Measurements from ENCODE around the gene RYR2.

The RYR2 gene

DNA sequence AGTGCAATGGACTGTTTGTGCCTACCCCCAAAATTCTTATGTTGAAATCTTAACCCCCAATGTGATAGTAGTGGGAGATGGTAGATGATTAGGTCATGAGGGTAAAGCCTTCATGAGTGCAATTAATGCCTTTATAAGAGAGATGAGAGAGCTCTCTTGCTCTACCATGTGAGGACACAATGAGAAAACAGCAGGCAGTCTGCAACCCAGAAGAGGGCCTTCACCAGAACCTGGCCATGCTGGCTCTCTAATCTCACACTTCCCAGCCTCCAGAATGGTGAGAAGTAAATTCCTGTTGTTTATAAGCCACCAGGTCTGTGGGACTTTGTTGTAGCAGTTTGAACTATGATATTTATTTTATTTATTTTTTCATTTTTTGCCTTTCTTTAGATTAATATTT is 21.0 kb downstream of the RYR2 start:
- ATAC-seq = no peak
- TF ChIP-seq ZNF565 (CRISPR knock-in tag; conservative IDR thresholded peaks at IDR 0.05; ENCODE audit: low read depth) = no peak
- TF ChIP-seq PPARA (CRISPR knock-in tag; IDR thresholded peaks at IDR 0.05; ENCODE audit: borderline replicate concordance) = no peak
- TF ChIP-seq ZNF70 (CRISPR knock-in tag; IDR thresholded peaks at IDR 0.05) = no peak
- no peak for TF ChIP-seq ZC3H10 (CRISPR knock-in tag; IDR thresholded peaks at IDR 0.05)
- no peak for TF ChIP-seq OSR1 (CRISPR knock-in tag; IDR thresholded peaks at IDR 0.05)
- TF ChIP-seq, protein P1, sequence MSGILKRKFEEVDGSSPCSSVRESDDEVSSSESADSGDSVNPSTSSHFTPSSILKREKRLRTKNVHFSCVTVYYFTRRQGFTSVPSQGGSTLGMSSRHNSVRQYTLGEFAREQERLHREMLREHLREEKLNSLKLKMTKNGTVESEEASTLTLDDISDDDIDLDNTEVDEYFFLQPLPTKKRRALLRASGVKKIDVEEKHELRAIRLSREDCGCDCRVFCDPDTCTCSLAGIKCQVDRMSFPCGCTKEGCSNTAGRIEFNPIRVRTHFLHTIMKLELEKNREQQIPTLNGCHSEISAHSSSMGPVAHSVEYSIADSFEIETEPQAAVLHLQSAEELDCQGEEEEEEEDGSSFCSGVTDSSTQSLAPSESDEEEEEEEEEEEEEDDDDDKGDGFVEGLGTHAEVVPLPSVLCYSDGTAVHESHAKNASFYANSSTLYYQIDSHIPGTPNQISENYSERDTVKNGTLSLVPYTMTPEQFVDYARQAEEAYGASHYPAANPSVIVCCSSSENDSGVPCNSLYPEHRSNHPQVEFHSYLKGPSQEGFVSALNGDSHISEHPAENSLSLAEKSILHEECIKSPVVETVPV (CRISPR knock-in tag; IDR thresholded peaks at IDR 0.05) = no peak
- no peak for TF ChIP-seq ARNTL (CRISPR knock-in tag; IDR thresholded peaks at IDR 0.05; ENCODE audit: borderline replicate concordance, low read depth)
- no peak for TF ChIP-seq BACH2 (CRISPR knock-in tag; IDR thresholded peaks at IDR 0.05; ENCODE audit: borderline replicate concordance)

DNA sequence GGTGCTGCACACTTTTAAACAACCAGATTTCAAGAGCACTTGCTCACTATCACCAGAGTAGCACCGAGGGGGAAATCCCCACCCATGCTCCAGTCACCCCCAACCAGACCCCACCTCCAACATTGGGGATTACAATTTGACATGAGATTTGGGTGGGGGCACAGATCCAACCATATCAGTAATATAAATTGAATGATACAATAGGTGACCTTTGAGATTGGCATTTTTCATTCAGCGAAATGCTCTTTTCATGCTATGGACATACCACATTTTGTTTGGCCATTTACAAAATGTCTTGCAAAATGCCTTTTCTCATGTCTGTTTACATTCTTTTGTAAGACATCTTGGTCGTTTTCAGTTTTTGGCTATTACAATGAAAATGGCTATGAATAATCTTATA is 23.9 kb downstream of the RYR2 start:
- ATAC-seq = no peak
- no peak for TF ChIP-seq ZNF70 (CRISPR knock-in tag; IDR thresholded peaks at IDR 0.05)
- TF ChIP-seq ZC3H10 (CRISPR knock-in tag; IDR thresholded peaks at IDR 0.05) = no peak
- TF ChIP-seq, protein P2, sequence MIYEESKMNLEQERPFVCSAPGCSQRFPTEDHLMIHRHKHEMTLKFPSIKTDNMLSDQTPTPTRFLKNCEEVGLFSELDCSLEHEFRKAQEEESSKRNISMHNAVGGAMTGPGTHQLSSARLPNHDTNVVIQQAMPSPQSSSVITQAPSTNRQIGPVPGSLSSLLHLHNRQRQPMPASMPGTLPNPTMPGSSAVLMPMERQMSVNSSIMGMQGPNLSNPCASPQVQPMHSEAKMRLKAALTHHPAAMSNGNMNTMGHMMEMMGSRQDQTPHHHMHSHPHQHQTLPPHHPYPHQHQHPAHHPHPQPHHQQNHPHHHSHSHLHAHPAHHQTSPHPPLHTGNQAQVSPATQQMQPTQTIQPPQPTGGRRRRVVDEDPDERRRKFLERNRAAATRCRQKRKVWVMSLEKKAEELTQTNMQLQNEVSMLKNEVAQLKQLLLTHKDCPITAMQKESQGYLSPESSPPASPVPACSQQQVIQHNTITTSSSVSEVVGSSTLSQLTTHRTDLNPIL (CRISPR knock-in tag; IDR thresholded peaks at IDR 0.05; ENCODE audit: low read depth) = no peak
- no peak for TF ChIP-seq ISL1 (CRISPR knock-in tag; IDR thresholded peaks at IDR 0.05)

DNA sequence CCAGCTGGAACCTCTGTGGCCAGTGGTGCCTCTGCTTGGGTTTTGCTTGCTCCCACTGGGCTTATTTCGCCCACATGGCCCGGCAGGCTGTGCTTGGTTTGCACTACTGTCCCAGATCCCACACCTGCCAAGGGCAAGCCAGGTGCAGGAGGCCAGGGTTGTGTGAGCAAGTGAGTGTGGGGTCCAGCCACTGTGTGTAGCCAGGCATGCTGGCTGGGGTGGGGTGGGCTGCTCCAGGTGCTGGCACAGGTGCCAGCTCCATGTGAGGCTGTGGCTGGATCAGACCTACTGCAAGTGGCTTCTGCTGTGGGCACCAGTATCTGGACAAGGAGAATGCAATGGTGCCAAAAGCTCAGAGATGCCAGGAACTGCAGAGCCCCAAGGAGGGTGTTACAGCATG is 28.5 kb downstream of the RYR2 start:
- no peak for TF ChIP-seq TOX (CRISPR knock-in tag; IDR thresholded peaks at IDR 0.05; ENCODE audit: borderline replicate concordance)
- no peak for TF ChIP-seq SNAI2 (CRISPR knock-in tag; IDR thresholded peaks at IDR 0.05)
- no peak for TF ChIP-seq ISL1 (CRISPR knock-in tag; IDR thresholded peaks at IDR 0.05)
- TF ChIP-seq, protein P2 (CRISPR knock-in tag; IDR thresholded peaks at IDR 0.05; ENCODE audit: low read depth) = no peak
- TF ChIP-seq, protein P3, sequence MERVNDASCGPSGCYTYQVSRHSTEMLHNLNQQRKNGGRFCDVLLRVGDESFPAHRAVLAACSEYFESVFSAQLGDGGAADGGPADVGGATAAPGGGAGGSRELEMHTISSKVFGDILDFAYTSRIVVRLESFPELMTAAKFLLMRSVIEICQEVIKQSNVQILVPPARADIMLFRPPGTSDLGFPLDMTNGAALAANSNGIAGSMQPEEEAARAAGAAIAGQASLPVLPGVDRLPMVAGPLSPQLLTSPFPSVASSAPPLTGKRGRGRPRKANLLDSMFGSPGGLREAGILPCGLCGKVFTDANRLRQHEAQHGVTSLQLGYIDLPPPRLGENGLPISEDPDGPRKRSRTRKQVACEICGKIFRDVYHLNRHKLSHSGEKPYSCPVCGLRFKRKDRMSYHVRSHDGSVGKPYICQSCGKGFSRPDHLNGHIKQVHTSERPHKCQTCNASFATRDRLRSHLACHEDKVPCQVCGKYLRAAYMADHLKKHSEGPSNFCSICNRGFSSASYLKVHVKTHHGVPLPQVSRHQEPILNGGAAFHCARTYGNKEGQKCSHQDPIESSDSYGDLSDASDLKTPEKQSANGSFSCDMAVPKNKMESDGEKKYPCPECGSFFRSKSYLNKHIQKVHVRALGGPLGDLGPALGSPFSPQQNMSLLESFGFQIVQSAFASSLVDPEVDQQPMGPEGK (CRISPR knock-in tag; IDR thresholded peaks at IDR 0.05; ENCODE audit: borderline replicate concordance) = no peak
- TF ChIP-seq, protein P4, sequence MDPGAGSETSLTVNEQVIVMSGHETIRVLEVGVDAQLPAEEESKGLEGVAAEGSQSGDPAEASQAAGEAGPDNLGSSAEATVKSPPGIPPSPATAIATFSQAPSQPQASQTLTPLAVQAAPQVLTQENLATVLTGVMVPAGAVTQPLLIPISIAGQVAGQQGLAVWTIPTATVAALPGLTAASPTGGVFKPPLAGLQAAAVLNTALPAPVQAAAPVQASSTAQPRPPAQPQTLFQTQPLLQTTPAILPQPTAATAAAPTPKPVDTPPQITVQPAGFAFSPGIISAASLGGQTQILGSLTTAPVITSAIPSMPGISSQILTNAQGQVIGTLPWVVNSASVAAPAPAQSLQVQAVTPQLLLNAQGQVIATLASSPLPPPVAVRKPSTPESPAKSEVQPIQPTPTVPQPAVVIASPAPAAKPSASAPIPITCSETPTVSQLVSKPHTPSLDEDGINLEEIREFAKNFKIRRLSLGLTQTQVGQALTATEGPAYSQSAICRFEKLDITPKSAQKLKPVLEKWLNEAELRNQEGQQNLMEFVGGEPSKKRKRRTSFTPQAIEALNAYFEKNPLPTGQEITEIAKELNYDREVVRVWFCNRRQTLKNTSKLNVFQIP (CRISPR knock-in tag; IDR thresholded peaks at IDR 0.05; ENCODE audit: borderline replicate concordance, low read depth) = no peak
- TF ChIP-seq GLIS3 (CRISPR knock-in tag; IDR thresholded peaks at IDR 0.05) = no peak
- no peak for TF ChIP-seq ZFP3 (CRISPR knock-in tag; IDR thresholded peaks at IDR 0.05)
- TF ChIP-seq, protein P5, sequence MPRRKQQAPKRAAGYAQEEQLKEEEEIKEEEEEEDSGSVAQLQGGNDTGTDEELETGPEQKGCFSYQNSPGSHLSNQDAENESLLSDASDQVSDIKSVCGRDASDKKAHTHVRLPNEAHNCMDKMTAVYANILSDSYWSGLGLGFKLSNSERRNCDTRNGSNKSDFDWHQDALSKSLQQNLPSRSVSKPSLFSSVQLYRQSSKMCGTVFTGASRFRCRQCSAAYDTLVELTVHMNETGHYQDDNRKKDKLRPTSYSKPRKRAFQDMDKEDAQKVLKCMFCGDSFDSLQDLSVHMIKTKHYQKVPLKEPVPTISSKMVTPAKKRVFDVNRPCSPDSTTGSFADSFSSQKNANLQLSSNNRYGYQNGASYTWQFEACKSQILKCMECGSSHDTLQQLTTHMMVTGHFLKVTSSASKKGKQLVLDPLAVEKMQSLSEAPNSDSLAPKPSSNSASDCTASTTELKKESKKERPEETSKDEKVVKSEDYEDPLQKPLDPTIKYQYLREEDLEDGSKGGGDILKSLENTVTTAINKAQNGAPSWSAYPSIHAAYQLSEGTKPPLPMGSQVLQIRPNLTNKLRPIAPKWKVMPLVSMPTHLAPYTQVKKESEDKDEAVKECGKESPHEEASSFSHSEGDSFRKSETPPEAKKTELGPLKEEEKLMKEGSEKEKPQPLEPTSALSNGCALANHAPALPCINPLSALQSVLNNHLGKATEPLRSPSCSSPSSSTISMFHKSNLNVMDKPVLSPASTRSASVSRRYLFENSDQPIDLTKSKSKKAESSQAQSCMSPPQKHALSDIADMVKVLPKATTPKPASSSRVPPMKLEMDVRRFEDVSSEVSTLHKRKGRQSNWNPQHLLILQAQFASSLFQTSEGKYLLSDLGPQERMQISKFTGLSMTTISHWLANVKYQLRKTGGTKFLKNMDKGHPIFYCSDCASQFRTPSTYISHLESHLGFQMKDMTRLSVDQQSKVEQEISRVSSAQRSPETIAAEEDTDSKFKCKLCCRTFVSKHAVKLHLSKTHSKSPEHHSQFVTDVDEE (CRISPR knock-in tag; IDR thresholded peaks at IDR 0.05) = no peak
- no peak for TF ChIP-seq ZNF8 (CRISPR knock-in tag; IDR thresholded peaks at IDR 0.05)
- no peak for TF ChIP-seq TCF4 (CRISPR knock-in tag; IDR thresholded peaks at IDR 0.05; ENCODE audit: borderline replicate concordance)
- no peak for TF ChIP-seq RARB (CRISPR knock-in tag; IDR thresholded peaks at IDR 0.05)
- no peak for TF ChIP-seq BACH2 (CRISPR knock-in tag; IDR thresholded peaks at IDR 0.05; ENCODE audit: borderline replicate concordance)
- TF ChIP-seq, protein P1 (CRISPR knock-in tag; IDR thresholded peaks at IDR 0.05) = no peak
- TF ChIP-seq ZFP30 (CRISPR knock-in tag; IDR thresholded peaks at IDR 0.05) = no peak
- TF ChIP-seq ARNTL (CRISPR knock-in tag; IDR thresholded peaks at IDR 0.05; ENCODE audit: borderline replicate concordance, low read depth) = no peak
- no peak for TF ChIP-seq CSDC2 (CRISPR knock-in tag; IDR thresholded peaks at IDR 0.05)
- no peak for TF ChIP-seq ESRRG (CRISPR knock-in tag; IDR thresholded peaks at IDR 0.05)
- no peak for TF ChIP-seq PPARA (CRISPR knock-in tag; IDR thresholded peaks at IDR 0.05; ENCODE audit: borderline replicate concordance)
- ATAC-seq = no peak
